ENCODE data around the gene WDR37.

WDR37 gene

GRCh38 chr10:1109795-1110673, 53.8 kb downstream of the WDR37 start:
- peak; percentile 88 for DNase-seq

GRCh38 chr10:1110674-1111119, 54.5 kb downstream of the WDR37 start:
- DNase-seq: no peak

GRCh38 chr10:1114315-1114714, 58.1 kb downstream of the WDR37 start:
- no peak for DNase-seq

- DNase-seq: peak; percentile 38
These were observed 58.8 kb downstream of the WDR37 start for GRCh38 chr10:1114719-1115606.

- DNase-seq: peak; percentile 43
These were observed 59.4 kb downstream of the WDR37 start for GRCh38 chr10:1115607-1115955.

GRCh38 chr10:1116051-1116450, 59.9 kb downstream of the WDR37 start:
- peak; percentile 41 for DNase-seq

- peak; percentile 45 for DNase-seq
These were observed 60.6 kb downstream of the WDR37 start for GRCh38 chr10:1116696-1117280.

GRCh38 chr10:1117651-1118050, 61.5 kb downstream of the WDR37 start:
- peak; percentile 55 for DNase-seq

GRCh38 chr10:1118318-1118717, 62.1 kb downstream of the WDR37 start:
- peak; percentile 47 for DNase-seq

- peak; percentile 35 for DNase-seq
These were observed 62.8 kb downstream of the WDR37 start for GRCh38 chr10:1119027-1119426.

GRCh38 chr10:1119501-1119900, 63.3 kb downstream of the WDR37 start:
- DNase-seq: peak; percentile 41

GRCh38 chr10:1120306-1120705, 64.1 kb downstream of the WDR37 start:
- no peak for DNase-seq

- no peak for DNase-seq
These were observed 64.6 kb downstream of the WDR37 start for GRCh38 chr10:1120801-1121211.

GRCh38 chr10:1121271-1121970, 65.2 kb downstream of the WDR37 start:
- no peak for DNase-seq

- no peak for DNase-seq
These were observed 66.2 kb downstream of the WDR37 start for GRCh38 chr10:1122349-1122748.

- DNase-seq: no peak
These were observed 67.0 kb downstream of the WDR37 start for GRCh38 chr10:1123198-1123597.

GRCh38 chr10:1123972-1124371, 67.8 kb downstream of the WDR37 start:
- no peak for DNase-seq

- DNase-seq: no peak
These were observed 68.6 kb downstream of the WDR37 start for GRCh38 chr10:1124796-1125195.

GRCh38 chr10:1126461-1126860, 70.3 kb downstream of the WDR37 start:
- peak; percentile 44 for DNase-seq

- peak; percentile 9 for DNase-seq
These were observed 71.4 kb downstream of the WDR37 start for GRCh38 chr10:1127629-1128028.

GRCh38 chr10:1128115-1128514, 71.9 kb downstream of the WDR37 start:
- no peak for DNase-seq

- peak; percentile 9 for DNase-seq
These were observed 72.5 kb downstream of the WDR37 start for GRCh38 chr10:1128649-1129048.

GRCh38 chr10:1130226-1130625, 74.0 kb downstream of the WDR37 start:
- DNase-seq: peak; percentile 49

Data from activated CD8-positive, alpha-beta memory T cell treated with anti-CD3 and anti-CD28 coated beads for 24 hours (primary cell).